PFSK-1 (cell line): ENCODE results near the gene ACTN1.

Source experiments
- FOXP2 ChIP-seq: optimal IDR thresholded peaks from 2 replicates; pipeline ENCODE3; 2011; ENCODE audit warnings: borderline replicate concordance, control low read depth, inconsistent platforms; ENCODE audit not compliant: insufficient read depth; ENCODE audit errors: extremely low read length, extremely low read depth
- POLR2AphosphoS5 ChIP-seq: IDR thresholded peaks from 2 replicates; pipeline ENCODE4 v1.6.1; 2012; ENCODE audit warnings: low read depth, mild to moderate bottlenecking, control low read depth, low read length, moderate library complexity
- REST ChIP-seq, 2 experiments: IDR thresholded peaks; 2 replicates each; pipeline versions ENCODE4 v1.6.1 to v1.8.0; 2011 to 2012; ENCODE audit warnings: low read depth in 2 of 2, low read length in 2 of 2, control low read depth in 1 of 2, inconsistent platforms in 1 of 2, mild to moderate bottlenecking in 1 of 2, moderate library complexity in 1 of 2; ENCODE audit not compliant: insufficient read depth in 1 of 2
- SIN3A ChIP-seq: IDR thresholded peaks from 2 replicates; pipeline ENCODE4 v1.6.1; 2012; ENCODE audit warnings: mild to moderate bottlenecking, low read length, moderate library complexity, borderline replicate concordance; ENCODE audit not compliant: insufficient read depth
- TAF1 ChIP-seq: IDR thresholded peaks from 2 replicates; pipeline ENCODE4 v1.6.1; 2012; ENCODE audit warnings: low read length, control low read depth, borderline replicate concordance; ENCODE audit not compliant: insufficient read depth

GRCh38 chr14:68955164-68955850 is 23.8 kb downstream of the ACTN1 start:
- TF ChIP-seq REST (IDR thresholded peaks at IDR 0.05; ENCODE audit: insufficient read depth in 1 of 2, low read depth in 2 of 2, low read length in 2 of 2) (no peak), POLR2AphosphoS5 (no peak), SIN3A (no peak), TAF1 (no peak), FOXP2 (no peak)
